Breast epithelium (tissue), 3 donors: ENCODE results near the gene DLD.

Experiments
- POLR2AphosphoS5 ChIP-seq, 3 donors: sonication (generic); formaldehyde crosslinking; IDR thresholded peaks; one replicate each; pipeline ENCODE4 v1.6.1; 2017; ENCODE audit warnings: antibody characterized with exemption in 3 of 3
- TF ChIP-seq, protein P1 (sequence below), 3 donors: fragments of 450-650 bp; IDR thresholded peaks; one replicate each; pipeline ENCODE4 v1.5.1; 2016 to 2017; ENCODE audit warnings: antibody characterized with exemption in 3 of 3, mild to moderate bottlenecking in 3 of 3, moderate library complexity in 3 of 3

DNA sequence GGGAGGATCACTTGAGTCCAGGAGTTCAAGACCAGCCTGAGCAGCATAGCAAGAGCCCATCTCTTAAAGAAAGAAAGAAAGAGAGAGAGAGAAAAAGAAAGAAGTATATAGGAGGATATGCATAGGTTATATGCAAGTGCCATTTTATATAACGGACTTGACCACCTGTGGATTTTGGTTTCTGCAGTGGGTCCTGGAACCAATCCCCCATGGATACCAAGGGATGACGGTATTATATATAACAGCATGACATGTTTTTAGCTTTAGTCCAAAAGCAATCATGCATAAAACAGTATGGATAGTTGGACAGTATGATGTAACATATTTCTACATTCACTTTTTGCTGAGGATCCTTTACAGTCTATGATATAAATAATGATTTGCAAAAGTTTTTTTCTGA, 45.3 kb downstream of the DLD start:
- TF ChIP-seq, protein P1, sequence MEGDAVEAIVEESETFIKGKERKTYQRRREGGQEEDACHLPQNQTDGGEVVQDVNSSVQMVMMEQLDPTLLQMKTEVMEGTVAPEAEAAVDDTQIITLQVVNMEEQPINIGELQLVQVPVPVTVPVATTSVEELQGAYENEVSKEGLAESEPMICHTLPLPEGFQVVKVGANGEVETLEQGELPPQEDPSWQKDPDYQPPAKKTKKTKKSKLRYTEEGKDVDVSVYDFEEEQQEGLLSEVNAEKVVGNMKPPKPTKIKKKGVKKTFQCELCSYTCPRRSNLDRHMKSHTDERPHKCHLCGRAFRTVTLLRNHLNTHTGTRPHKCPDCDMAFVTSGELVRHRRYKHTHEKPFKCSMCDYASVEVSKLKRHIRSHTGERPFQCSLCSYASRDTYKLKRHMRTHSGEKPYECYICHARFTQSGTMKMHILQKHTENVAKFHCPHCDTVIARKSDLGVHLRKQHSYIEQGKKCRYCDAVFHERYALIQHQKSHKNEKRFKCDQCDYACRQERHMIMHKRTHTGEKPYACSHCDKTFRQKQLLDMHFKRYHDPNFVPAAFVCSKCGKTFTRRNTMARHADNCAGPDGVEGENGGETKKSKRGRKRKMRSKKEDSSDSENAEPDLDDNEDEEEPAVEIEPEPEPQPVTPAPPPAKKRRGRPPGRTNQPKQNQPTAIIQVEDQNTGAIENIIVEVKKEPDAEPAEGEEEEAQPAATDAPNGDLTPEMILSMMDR (IDR thresholded peaks at IDR 0.05): no peak
- TF ChIP-seq POLR2AphosphoS5 (IDR thresholded peaks at IDR 0.05): no peak
